Liver (tissue), 2 donors: ENCODE data around the gene STXBP1.

Source experiments
- TF ChIP-seq, protein P1 (sequence below): fragments of 150-350 bp; IDR thresholded peaks from 2 replicates; pipeline ENCODE4 v1.5.1; 2017; ENCODE audit warnings: improper control_type of control experiment, low read depth, low read length; ENCODE audit not compliant: missing input control
- TF ChIP-seq, protein P2 (sequence below): IDR thresholded peaks from 2 replicates; pipeline ENCODE4 v1.6.1; 2016; ENCODE audit warnings: antibody characterized with exemption
- donor health status: healthy.

DNA sequence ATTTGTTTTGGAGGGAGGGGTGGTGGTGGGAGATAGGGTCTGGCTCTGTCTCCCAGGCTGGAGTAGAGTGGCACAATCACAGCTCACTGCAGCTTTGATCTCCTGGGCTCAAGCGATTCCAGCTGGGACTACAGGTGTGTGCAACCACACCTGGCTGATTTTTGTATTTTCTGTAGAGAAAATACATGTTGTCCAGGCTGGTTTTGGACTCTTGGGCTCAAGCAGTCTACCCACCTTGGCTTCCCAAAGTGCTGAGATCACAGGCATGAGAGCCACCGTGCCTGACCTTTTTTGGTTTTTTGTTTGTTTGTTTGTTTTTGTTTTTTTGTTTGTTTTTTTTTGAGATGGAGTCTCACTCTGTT is 15.4 kb downstream of the STXBP1 start:
- TF ChIP-seq, protein P1, sequence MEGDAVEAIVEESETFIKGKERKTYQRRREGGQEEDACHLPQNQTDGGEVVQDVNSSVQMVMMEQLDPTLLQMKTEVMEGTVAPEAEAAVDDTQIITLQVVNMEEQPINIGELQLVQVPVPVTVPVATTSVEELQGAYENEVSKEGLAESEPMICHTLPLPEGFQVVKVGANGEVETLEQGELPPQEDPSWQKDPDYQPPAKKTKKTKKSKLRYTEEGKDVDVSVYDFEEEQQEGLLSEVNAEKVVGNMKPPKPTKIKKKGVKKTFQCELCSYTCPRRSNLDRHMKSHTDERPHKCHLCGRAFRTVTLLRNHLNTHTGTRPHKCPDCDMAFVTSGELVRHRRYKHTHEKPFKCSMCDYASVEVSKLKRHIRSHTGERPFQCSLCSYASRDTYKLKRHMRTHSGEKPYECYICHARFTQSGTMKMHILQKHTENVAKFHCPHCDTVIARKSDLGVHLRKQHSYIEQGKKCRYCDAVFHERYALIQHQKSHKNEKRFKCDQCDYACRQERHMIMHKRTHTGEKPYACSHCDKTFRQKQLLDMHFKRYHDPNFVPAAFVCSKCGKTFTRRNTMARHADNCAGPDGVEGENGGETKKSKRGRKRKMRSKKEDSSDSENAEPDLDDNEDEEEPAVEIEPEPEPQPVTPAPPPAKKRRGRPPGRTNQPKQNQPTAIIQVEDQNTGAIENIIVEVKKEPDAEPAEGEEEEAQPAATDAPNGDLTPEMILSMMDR = no peak
- TF ChIP-seq, protein P2, sequence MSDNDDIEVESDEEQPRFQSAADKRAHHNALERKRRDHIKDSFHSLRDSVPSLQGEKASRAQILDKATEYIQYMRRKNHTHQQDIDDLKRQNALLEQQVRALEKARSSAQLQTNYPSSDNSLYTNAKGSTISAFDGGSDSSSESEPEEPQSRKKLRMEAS = no peak
